Fibroblast of lung (primary cell): Measurements from ENCODE around the gene WIPF2. TPM values are rescaled to one million over a fixed set of nuclear protein-coding genes. Genes with fewer than 3 reads are reported as not detected.
A peak's percentile ranks its signal among the peaks of the same experiment; 100 is the strongest.

Source experiments
- DNase-seq, 2 donors: peaks; one replicate each; pipeline versions ENCODE4 v3.0.0 to v3.0.0-alpha.2; 2010; ENCODE audit warnings: low read depth in 2 of 2
- H2AFZ ChIP-seq: 2 replicates; pipeline ENCODE4 v1.5.1; 2012; ENCODE audit warnings: low read length, control low read depth, inconsistent platforms
- H3K27ac ChIP-seq: 2 replicates; pipeline ENCODE4 v1.5.1; 2011; ENCODE audit warnings: low read length, control low read depth; ENCODE audit not compliant: insufficient read depth
- H3K27me3 ChIP-seq: 2 replicates; pipeline ENCODE4 v1.5.1; 2011; ENCODE audit warnings: mild to moderate bottlenecking, low read length; ENCODE audit not compliant: control insufficient read depth, insufficient read depth
- H3K36me3 ChIP-seq: 2 replicates; pipeline ENCODE4 v1.5.1; 2011; ENCODE audit warnings: low read length; ENCODE audit not compliant: control insufficient read depth, insufficient read depth
- H3K4me1 ChIP-seq: 2 replicates; pipeline ENCODE4 v1.5.1; 2011; ENCODE audit warnings: low read length; ENCODE audit not compliant: control insufficient read depth, insufficient read depth; ENCODE audit errors: extremely low read depth
- H3K4me2 ChIP-seq: 2 replicates; pipeline ENCODE4 v1.5.1; 2011; ENCODE audit warnings: low read length, control low read depth; ENCODE audit not compliant: insufficient read depth; ENCODE audit errors: extremely low read depth
- H3K4me3 ChIP-seq, 4 experiments: fragments of 200-600 bp in 1 of 4; sonication (generic) in 1 of 4; replicated peaks in 1 of 4; 2 replicates each; pipeline ENCODE4 v1.5.1; 2011 to 2016; ENCODE audit warnings: low read length in 4 of 4, low read depth in 3 of 4, mild to moderate bottlenecking in 3 of 4, control low read depth in 2 of 4, inconsistent platforms in 1 of 4, mixed read lengths in 1 of 4; ENCODE audit not compliant: insufficient read depth in 1 of 4; ENCODE audit errors: control extremely low read depth in 1 of 4
- H3K79me2 ChIP-seq: 2 replicates; pipeline ENCODE4 v1.5.1; 2012; ENCODE audit warnings: mild to moderate bottlenecking, low read length, inconsistent platforms; ENCODE audit not compliant: control insufficient read depth, insufficient read depth
- H3K9ac ChIP-seq: 2 replicates; pipeline ENCODE4 v1.5.1; 2011; ENCODE audit warnings: mild to moderate bottlenecking, low read length, control low read depth; ENCODE audit not compliant: insufficient read depth
- H3K9me3 ChIP-seq: 2 replicates; pipeline ENCODE4 v1.5.1; 2012; ENCODE audit warnings: low read depth, low read length; ENCODE audit not compliant: control insufficient read depth, insufficient read depth
- H4K20me1 ChIP-seq: 2 replicates; pipeline ENCODE4 v1.5.1; 2011; ENCODE audit warnings: low read length; ENCODE audit not compliant: control insufficient read depth, insufficient read depth; ENCODE audit errors: extremely low read depth
- EZH2 ChIP-seq: IDR thresholded peaks from 2 replicates; pipeline ENCODE4 v1.5.1; 2012; ENCODE audit warnings: low read length, control low read depth, mild to moderate bottlenecking; ENCODE audit errors: missing control alignments
- polyA plus RNA-seq, 2 donors: library from polyadenylated mRNA; depleted of rRNA in 1 of 2; stranded (reverse) in 1 of 2; unstranded in 1 of 2; fragments of >200 nt; gene quantifications; 2 replicates each; pipeline ENCODE4 v1.2.1, GENCODE V29; 2011 to 2012; ENCODE audit warnings: missing spikeins in 1 of 2
- total RNA-seq: library from RNA; depleted of rRNA; stranded (reverse); fragments of >200 nt; gene quantifications from 2 replicates; pipeline ENCODE4 v1.2.1, GENCODE V29; 2014
- TF ChIP-seq, protein P1 (sequence below), 2 donors: IDR thresholded peaks in 1 of 2; conservative IDR thresholded peaks in 1 of 2; 1 replicate in 1 of 2; 2 replicates in 1 of 2; pipeline ENCODE4 v1.5.1; 2011 to 2012; ENCODE audit warnings: low read length in 2 of 2, control low read depth in 1 of 2, inconsistent platforms in 1 of 2, low read depth in 1 of 2, mild to moderate bottlenecking in 1 of 2

The WIPF2 gene
- total and polyA plus RNA-seq, 2 donors (not counting 1 experiment from before 2014, with no cell fraction given) = 7.6 to 9.1 TPM

DNA sequence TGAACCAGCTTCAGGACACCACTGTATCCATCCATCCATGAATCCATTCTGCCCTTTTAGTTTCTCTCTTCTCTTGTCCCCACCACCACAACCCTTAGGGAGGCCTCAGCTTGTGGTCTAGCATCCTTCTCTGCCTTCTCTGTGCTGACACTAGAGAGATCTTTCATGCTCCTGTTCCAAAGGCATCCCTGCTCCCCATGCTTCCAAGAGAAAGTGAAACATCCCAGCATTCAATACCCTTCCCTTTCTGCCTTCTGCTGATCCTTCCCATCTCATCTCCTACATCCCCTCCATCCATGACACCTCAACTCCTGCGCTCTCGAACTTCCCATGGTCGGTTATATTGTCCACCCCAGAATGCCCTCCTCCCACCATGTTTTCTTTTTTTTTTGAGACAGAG is 31.9 kb upstream of the WIPF2 start:
- Histone ChIP-seq H2AFZ (no peak overlapping the region), H3K9me3 (no peaks in the 10 kb centered on the region), H3K27ac (no peak overlapping the region), H3K79me2 (no peaks in the 10 kb centered on the region), H4K20me1 (no peaks in the 10 kb centered on the region), H3K4me1 (peaks cover 6% of the 10 kb centered on the region), H3K36me3 (peaks cover 3% of the 10 kb centered on the region), H3K4me2 (no peak overlapping the region), H3K9ac (no peak overlapping the region), H3K27me3 (no peaks in the 10 kb centered on the region), H3K4me3 (no peak overlapping the region)
- no peak for DNase-seq
- no peak for TF ChIP-seq EZH2
- TF ChIP-seq, protein P1, sequence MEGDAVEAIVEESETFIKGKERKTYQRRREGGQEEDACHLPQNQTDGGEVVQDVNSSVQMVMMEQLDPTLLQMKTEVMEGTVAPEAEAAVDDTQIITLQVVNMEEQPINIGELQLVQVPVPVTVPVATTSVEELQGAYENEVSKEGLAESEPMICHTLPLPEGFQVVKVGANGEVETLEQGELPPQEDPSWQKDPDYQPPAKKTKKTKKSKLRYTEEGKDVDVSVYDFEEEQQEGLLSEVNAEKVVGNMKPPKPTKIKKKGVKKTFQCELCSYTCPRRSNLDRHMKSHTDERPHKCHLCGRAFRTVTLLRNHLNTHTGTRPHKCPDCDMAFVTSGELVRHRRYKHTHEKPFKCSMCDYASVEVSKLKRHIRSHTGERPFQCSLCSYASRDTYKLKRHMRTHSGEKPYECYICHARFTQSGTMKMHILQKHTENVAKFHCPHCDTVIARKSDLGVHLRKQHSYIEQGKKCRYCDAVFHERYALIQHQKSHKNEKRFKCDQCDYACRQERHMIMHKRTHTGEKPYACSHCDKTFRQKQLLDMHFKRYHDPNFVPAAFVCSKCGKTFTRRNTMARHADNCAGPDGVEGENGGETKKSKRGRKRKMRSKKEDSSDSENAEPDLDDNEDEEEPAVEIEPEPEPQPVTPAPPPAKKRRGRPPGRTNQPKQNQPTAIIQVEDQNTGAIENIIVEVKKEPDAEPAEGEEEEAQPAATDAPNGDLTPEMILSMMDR (conservative IDR thresholded peaks at IDR 0.05 in 1 of 2, IDR thresholded peaks at IDR 0.05 in 1 of 2; ENCODE audit: low read depth in 1 of 2, low read length in 2 of 2) = no peak

DNA sequence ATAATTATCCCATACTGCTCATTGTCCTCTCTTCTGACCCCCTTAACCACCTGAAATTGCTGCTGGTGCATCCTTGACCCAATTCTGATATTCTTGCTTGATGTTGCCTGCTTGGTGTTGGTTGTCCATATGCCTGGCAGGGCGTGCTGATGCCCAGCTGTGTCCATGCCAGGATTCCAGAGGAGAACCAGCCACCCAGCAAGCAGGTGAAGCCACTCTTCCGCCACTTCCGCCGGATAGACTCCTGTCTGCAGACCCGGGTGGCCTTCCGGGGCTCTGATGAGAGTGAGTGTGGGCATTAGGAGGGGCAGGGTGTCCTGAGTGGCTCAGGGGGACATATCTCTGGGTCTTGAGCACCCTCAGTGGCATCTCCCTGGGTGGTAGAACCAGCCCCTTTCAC is 30.4 kb upstream of the WIPF2 start:
- H3K4me1 ChIP-seq = peaks cover 6% of the 10 kb centered on the region
- no peaks in the 10 kb centered on the region for H3K9me3 ChIP-seq
- no peaks in the 10 kb centered on the region for H3K27me3 ChIP-seq
- no peak overlapping the region for H3K4me3 ChIP-seq
- DNase-seq = no peak
- peaks cover 4% of the 10 kb centered on the region for H3K36me3 ChIP-seq
- no peaks in the 10 kb centered on the region for H3K79me2 ChIP-seq
- H2AFZ ChIP-seq = no peak overlapping the region
- H3K9ac ChIP-seq = no peak overlapping the region
- TF ChIP-seq, protein P1 (conservative IDR thresholded peaks at IDR 0.05 in 1 of 2, IDR thresholded peaks at IDR 0.05 in 1 of 2; ENCODE audit: low read depth in 1 of 2, low read length in 2 of 2) = no peak
- no peak for TF ChIP-seq EZH2
- no peaks in the 10 kb centered on the region for H4K20me1 ChIP-seq
- no peak overlapping the region for H3K27ac ChIP-seq
- no peak overlapping the region for H3K4me2 ChIP-seq

DNA sequence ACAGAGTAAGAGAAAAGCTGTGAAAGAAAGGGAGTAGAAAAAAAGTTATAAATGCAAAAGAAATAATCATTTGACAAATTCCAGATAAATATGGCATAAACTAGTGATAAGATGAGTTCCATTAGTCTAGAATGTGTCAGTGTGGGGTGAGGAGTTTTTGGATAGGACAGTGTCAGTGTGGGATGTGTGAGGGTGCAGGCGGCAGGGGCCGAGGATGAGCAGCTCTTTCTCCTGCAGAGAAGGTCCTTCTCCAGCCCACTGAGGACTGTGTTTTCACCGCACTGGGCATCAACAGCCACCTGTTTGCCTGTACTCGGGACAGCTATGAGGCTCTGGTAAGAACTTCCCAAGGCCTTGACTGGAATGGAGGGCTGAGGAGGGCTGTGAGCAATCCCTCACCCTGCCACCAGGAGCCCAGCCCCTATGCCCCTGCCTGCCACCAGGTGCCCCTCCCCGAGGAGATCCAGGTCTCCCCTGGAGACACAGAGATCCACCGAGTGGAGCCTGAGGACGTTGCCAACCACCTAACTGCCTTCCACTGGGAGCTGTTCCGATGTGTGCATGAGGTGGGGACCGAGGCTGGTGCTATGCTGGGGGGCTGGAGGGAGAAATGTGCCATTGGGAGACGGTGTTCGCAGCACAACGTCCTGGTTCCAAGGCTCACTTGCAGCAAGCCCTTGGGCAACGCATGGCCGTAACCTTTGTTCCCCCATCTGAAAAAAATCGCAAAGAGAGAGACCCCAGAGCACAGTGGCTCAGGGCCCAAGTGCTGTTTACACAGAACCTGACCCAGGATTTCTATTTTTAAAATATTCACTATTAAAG is 28.7 kb upstream of the WIPF2 start:
- H3K9ac ChIP-seq = no peak overlapping the region
- peak overlapping the region; percentile 59 for H3K4me2 ChIP-seq
- no peaks in the 10 kb centered on the region for H3K27me3 ChIP-seq
- peak overlapping the region in 1 of 4 experiments; percentile 57 for H3K4me3 ChIP-seq
- DNase-seq = no peak
- H3K36me3 ChIP-seq = peaks cover 4% of the 10 kb centered on the region
- no peak for TF ChIP-seq EZH2
- TF ChIP-seq, protein P1 (conservative IDR thresholded peaks at IDR 0.05 in 1 of 2, IDR thresholded peaks at IDR 0.05 in 1 of 2; ENCODE audit: low read depth in 1 of 2, low read length in 2 of 2) = peak; percentile 19 to 40
- H3K27ac ChIP-seq = no peak overlapping the region
- H4K20me1 ChIP-seq = no peaks in the 10 kb centered on the region
- peaks cover 6% of the 10 kb centered on the region for H3K4me1 ChIP-seq
- H3K79me2 ChIP-seq = no peaks in the 10 kb centered on the region
- no peaks in the 10 kb centered on the region for H3K9me3 ChIP-seq
- H2AFZ ChIP-seq = no peak overlapping the region
